Hepatocyte (in vitro differentiated cells): Measurements from ENCODE around the gene HPCAL1. TPM values are rescaled to one million over a fixed set of nuclear protein-coding genes. Genes with fewer than 3 reads are reported as not detected.

Source experiments
- DNase-seq: peaks from one replicate; pipeline ENCODE4 v3.0.0-alpha.2; 2016; ENCODE audit warnings: low spot score
- H2AFZ ChIP-seq: fragments of 200-600 bp; sonication (generic); 2 replicates; pipeline ENCODE4 v1.6.0; 2016; ENCODE audit warnings: antibody characterized with exemption, mild to moderate bottlenecking
- H3K27ac ChIP-seq: fragments of 200-600 bp; sonication (generic); 2 replicates; pipeline ENCODE4 v1.5.1; 2016; ENCODE audit warnings: mild to moderate bottlenecking
- H3K27me3 ChIP-seq: fragments of 200-600 bp; sonication (generic); 2 replicates; pipeline ENCODE4 v1.6.1; 2016
- H3K36me3 ChIP-seq: fragments of 200-600 bp; sonication (generic); replicated peaks from 2 replicates; pipeline ENCODE4 v1.5.1; 2016; ENCODE audit warnings: low read depth; ENCODE audit not compliant: insufficient read depth
- H3K4me1 ChIP-seq: fragments of 200-600 bp; sonication (generic); 2 replicates; pipeline ENCODE4 v1.5.1; 2016; ENCODE audit warnings: mild to moderate bottlenecking, moderate library complexity; ENCODE audit not compliant: insufficient read depth
- H3K4me2 ChIP-seq: fragments of 200-600 bp; sonication (generic); 2 replicates; pipeline ENCODE4 v1.6.0; 2016
- H3K4me3 ChIP-seq: fragments of 200-600 bp; sonication (generic); 2 replicates; pipeline ENCODE4 v1.5.1; 2016; ENCODE audit warnings: mild to moderate bottlenecking
- H3K79me2 ChIP-seq: fragments of 200-600 bp; sonication (generic); 2 replicates; pipeline ENCODE4 v1.6.0; 2017; ENCODE audit warnings: mild to moderate bottlenecking
- H3K9me2 ChIP-seq: fragments of 200-600 bp; sonication (generic); replicated peaks from 2 replicates; pipeline ENCODE4 v1.6.0; 2017; ENCODE audit warnings: mild to moderate bottlenecking; ENCODE audit not compliant: insufficient read depth
- H3K9me3 ChIP-seq: fragments of 200-600 bp; sonication (generic); 2 replicates; pipeline ENCODE4 v1.5.1; 2016; ENCODE audit warnings: low read depth, mild to moderate bottlenecking
- H4K20me1 ChIP-seq: fragments of 200-600 bp; sonication (generic); 2 replicates; pipeline ENCODE4 v1.6.0; 2016; ENCODE audit warnings: mild to moderate bottlenecking; ENCODE audit not compliant: insufficient read depth, poor library complexity, severe bottlenecking
- EZH2 ChIP-seq: fragments of 200-600 bp; sonication (generic); IDR thresholded peaks from 2 replicates; pipeline ENCODE4 v1.6.1; 2016; ENCODE audit warnings: antibody characterized with exemption, mild to moderate bottlenecking, borderline replicate concordance
- EZH2phosphoT487 ChIP-seq: fragments of 200-600 bp; sonication (generic); IDR thresholded peaks from one replicate; pipeline ENCODE4 v1.6.1; 2018; ENCODE audit warnings: antibody characterized with exemption, mild to moderate bottlenecking, low read depth, moderate library complexity; ENCODE audit not compliant: unreplicated experiment, severe bottlenecking
- WGBS: methylation state at CpG from one replicate; pipeline ENCODE4 v1.1.6; 2016; ENCODE audit warnings: low lambda C conversion rate; ENCODE audit errors: missing lambda C conversion rate; 5-methylcytosine and 5-hydroxymethylcytosine counted together
- polyA plus RNA-seq: library from polyadenylated mRNA; unstranded; fragments of >200 nt; fragmentation: Nextera tagmentation; extraction: Ambion mirVana; gene quantifications from 2 replicates; pipeline ENCODE4 v1.2.1, GENCODE V29; 2016
- total RNA-seq: library from RNA; depleted of rRNA; stranded (reverse); fragments of >200 nt; gene quantifications from 2 replicates; pipeline ENCODE4 v1.2.3, GENCODE V29; 2014
- TF ChIP-seq, protein P1 (sequence below): fragments of 200-600 bp; sonication (generic); IDR thresholded peaks from 2 replicates; pipeline ENCODE4 v1.5.1; 2016; ENCODE audit warnings: antibody characterized with exemption, mild to moderate bottlenecking; ENCODE audit not compliant: poor library complexity

The HPCAL1 gene
- total and polyA plus RNA-seq, 2 experiments from 2014 or later = 22.5 to 39.1 TPM

GRCh38 chr2:10362096-10362897, 59.6 kb downstream of the HPCAL1 start:
- Histone ChIP-seq H3K27me3 (no peaks in the 10 kb centered on the region), H2AFZ (no peak overlapping the region), H4K20me1 (peaks cover 5% of the 10 kb centered on the region), H3K79me2 (peaks cover 26% of the 10 kb centered on the region), H3K9me2 (no peaks in the 10 kb centered on the region), H3K4me2 (no peak overlapping the region), H3K27ac (no peak overlapping the region), H3K9me3 (no peaks in the 10 kb centered on the region), H3K4me1 (no peaks in the 10 kb centered on the region), H3K4me3 (no peak overlapping the region), H3K36me3 (no peaks in the 10 kb centered on the region)
- TF ChIP-seq EZH2phosphoT487 (no peak), EZH2 (no peak)
- TF ChIP-seq, protein P1, sequence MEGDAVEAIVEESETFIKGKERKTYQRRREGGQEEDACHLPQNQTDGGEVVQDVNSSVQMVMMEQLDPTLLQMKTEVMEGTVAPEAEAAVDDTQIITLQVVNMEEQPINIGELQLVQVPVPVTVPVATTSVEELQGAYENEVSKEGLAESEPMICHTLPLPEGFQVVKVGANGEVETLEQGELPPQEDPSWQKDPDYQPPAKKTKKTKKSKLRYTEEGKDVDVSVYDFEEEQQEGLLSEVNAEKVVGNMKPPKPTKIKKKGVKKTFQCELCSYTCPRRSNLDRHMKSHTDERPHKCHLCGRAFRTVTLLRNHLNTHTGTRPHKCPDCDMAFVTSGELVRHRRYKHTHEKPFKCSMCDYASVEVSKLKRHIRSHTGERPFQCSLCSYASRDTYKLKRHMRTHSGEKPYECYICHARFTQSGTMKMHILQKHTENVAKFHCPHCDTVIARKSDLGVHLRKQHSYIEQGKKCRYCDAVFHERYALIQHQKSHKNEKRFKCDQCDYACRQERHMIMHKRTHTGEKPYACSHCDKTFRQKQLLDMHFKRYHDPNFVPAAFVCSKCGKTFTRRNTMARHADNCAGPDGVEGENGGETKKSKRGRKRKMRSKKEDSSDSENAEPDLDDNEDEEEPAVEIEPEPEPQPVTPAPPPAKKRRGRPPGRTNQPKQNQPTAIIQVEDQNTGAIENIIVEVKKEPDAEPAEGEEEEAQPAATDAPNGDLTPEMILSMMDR = no peak
- DNase-seq = no peak
- 82% methylated on average over 14 of the region's 14 CpGs for WGBS

GRCh38 chr2:10362898-10363454, 60.3 kb downstream of the HPCAL1 start:
- no peaks in the 10 kb centered on the region for H3K9me2 ChIP-seq
- TF ChIP-seq, protein P1 = no peak
- no peak for TF ChIP-seq EZH2
- TF ChIP-seq EZH2phosphoT487 = no peak
- no peaks in the 10 kb centered on the region for H3K27me3 ChIP-seq
- H3K27ac ChIP-seq = no peak overlapping the region
- H3K36me3 ChIP-seq = no peaks in the 10 kb centered on the region
- no peaks in the 10 kb centered on the region for H3K4me1 ChIP-seq
- H3K9me3 ChIP-seq = no peaks in the 10 kb centered on the region
- no peak overlapping the region for H3K4me2 ChIP-seq
- no peak for DNase-seq
- WGBS = 94% methylated on average over 8 of the region's 8 CpGs
- H3K4me3 ChIP-seq = no peak overlapping the region
- no peaks in the 10 kb centered on the region for H4K20me1 ChIP-seq
- no peak overlapping the region for H2AFZ ChIP-seq
- peaks cover 26% of the 10 kb centered on the region for H3K79me2 ChIP-seq

DNA sequence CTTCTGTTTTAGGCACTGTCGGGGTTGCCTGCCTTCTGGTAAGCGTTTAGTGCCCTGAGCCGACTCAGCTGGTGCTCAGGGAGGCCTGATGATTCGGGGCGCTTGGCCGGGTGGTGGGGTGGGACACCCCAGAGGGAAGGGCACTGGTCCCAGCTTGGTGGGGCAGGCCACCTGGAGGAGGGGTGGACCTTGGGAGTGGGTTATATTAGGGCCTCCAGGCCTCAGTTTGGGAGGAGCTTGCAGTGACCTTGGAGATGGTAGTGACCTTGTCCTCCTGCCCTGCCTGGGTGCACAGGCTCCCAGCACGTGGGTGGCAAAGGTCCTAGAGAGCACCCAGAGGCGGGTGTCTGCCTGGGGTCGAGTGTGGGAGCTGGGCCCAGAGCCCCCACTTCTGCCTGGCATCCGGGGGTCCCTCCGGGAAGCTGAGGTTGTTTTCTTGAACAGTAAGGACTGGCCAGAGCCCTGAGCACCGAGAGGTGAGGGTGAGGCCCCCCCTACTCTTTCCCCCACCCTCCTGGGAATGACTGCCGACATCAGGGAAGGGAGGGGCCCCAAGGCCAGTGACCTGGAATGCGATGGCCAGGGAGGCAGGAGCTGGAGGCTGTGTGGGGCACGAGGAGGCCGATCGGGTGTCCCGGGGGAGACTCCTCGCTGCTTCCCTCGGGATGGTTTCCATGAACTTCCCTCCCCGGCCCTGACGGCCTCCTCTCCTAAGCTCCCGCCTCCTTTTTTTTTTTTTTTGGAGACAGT, 61.3 kb downstream of the HPCAL1 start:
- Histone ChIP-seq H3K27ac (no peak overlapping the region), H3K36me3 (no peaks in the 10 kb centered on the region)

More for the DNA sequence above, 61.3 kb downstream of the HPCAL1 start:
- 95% methylated on average over 20 of the region's 23 CpGs for WGBS
- Histone ChIP-seq H4K20me1 (no peaks in the 10 kb centered on the region), H3K4me2 (no peak overlapping the region), H3K27me3 (no peaks in the 10 kb centered on the region), H3K4me3 (no peak overlapping the region), H2AFZ (no peak overlapping the region), H3K9me2 (no peaks in the 10 kb centered on the region), H3K4me1 (peaks cover 3% of the 10 kb centered on the region), H3K79me2 (peaks cover 26% of the 10 kb centered on the region), H3K9me3 (no peaks in the 10 kb centered on the region)
- DNase-seq = no peak
- TF ChIP-seq, protein P1 = no peak
- TF ChIP-seq EZH2 (no peak), EZH2phosphoT487 (no peak)
